ENCODE results near the gene DENND4A.

DENND4A gene

DNA sequence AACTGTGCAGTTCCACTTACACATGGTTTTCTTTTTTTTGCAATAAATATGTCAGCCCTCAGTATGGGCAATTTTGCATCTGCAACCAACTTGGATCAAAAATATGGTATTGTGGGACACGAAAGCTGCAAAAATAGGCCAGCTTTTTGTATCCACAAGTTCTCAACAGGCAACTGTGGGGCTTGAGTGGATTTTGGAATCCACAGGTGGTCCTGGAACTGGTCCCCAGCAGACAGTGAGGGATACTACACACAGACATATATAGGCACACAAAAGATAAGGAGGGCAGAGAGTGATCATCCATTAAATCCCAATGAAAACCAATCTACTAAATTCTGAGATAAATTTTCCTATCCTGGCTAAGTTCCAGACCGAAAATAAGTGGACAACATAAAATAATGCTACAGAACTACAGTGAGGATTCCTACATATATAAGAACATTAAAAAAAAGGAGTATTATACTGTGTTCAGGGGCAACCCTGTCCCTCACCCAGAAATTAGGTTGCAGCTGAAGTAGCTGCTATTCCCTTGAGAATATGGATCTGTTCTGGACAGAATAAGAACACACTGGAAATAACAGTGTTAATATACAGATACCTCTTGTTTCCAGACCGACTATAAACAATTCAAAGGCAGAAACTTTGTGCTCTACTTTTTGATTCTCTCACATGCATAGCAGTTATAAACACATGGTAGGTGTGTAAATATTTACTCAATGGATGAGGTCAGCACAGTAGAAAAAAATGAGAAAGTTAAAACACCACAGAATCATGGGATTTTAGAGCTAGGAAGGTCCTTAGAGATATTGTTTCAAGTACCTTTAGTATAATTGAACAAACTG is 25.4 kb downstream of the DENND4A start:
- Histone ChIP-seq H3K36me3 (ENCODE audit: insufficient read depth, low read length) (no peaks in the 10 kb centered on the region), H3K79me2 (ENCODE audit: insufficient read depth, low read length) (peaks cover 9% of the 10 kb centered on the region; the same call in 1 of the 2 replicates), H4K20me1 (ENCODE audit: insufficient read depth, low read length) (no peaks in the 10 kb centered on the region), H2AFZ (ENCODE audit: low read depth, low read length) (no peak overlapping the region), H3K4me3 (ENCODE audit: low read depth in 1 of 2, low read length in 2 of 2) (no peak overlapping the region), H3K27me3 (ENCODE audit: insufficient read depth, low read length, poor library complexity) (no peaks in the 10 kb centered on the region), H3K9ac (ENCODE audit: low read depth, low read length) (no peak overlapping the region), H3K4me1 (ENCODE audit: insufficient read depth, low read length) (no peaks in the 10 kb centered on the region), H3K9me3 (ENCODE audit: insufficient read depth, low read length, severe bottlenecking) (no peaks in the 10 kb centered on the region), H3K27ac (ENCODE audit: low read length) (no peak overlapping the region), H3K4me2 (ENCODE audit: insufficient read depth, low read length) (no peak overlapping the region)
- ATAC-seq (ENCODE audit: insufficient read depth, low read depth) (no peak), DNase-seq (no peak)
- TF ChIP-seq EZH2 (IDR thresholded peaks at IDR 0.05; ENCODE audit: borderline replicate concordance, low read depth, low read length, severe bottlenecking) (no peak), CTCF (IDR thresholded peaks at IDR 0.05; ENCODE audit: borderline replicate concordance, extremely low read depth, low read length, poor library complexity, severe bottlenecking) (no peak)

GRCh38 chr15:65765106-65765505 is 27.0 kb downstream of the DENND4A start:
- no peak for TF ChIP-seq CTCF (IDR thresholded peaks at IDR 0.05; ENCODE audit: borderline replicate concordance, extremely low read depth, low read length, poor library complexity, severe bottlenecking)
- no peak for TF ChIP-seq EZH2 (IDR thresholded peaks at IDR 0.05; ENCODE audit: borderline replicate concordance, low read depth, low read length, severe bottlenecking)
- Histone ChIP-seq H3K79me2 (ENCODE audit: insufficient read depth, low read length) (peaks cover 9% of the 10 kb centered on the region; the same call in 1 of the 2 replicates), H2AFZ (ENCODE audit: low read depth, low read length) (no peak overlapping the region), H3K9me3 (ENCODE audit: insufficient read depth, low read length, severe bottlenecking) (no peaks in the 10 kb centered on the region), H3K9ac (ENCODE audit: low read depth, low read length) (no peak overlapping the region), H3K27me3 (ENCODE audit: insufficient read depth, low read length, poor library complexity) (no peaks in the 10 kb centered on the region), H3K27ac (ENCODE audit: low read length) (no peak overlapping the region), H3K36me3 (ENCODE audit: insufficient read depth, low read length) (no peaks in the 10 kb centered on the region), H4K20me1 (ENCODE audit: insufficient read depth, low read length) (no peaks in the 10 kb centered on the region), H3K4me3 (ENCODE audit: low read depth in 1 of 2, low read length in 2 of 2) (no peak overlapping the region), H3K4me1 (ENCODE audit: insufficient read depth, low read length) (no peaks in the 10 kb centered on the region), H3K4me2 (ENCODE audit: insufficient read depth, low read length) (no peak overlapping the region)
- DNase-seq: no peak
- no peak for ATAC-seq (ENCODE audit: insufficient read depth, low read depth)

DNA sequence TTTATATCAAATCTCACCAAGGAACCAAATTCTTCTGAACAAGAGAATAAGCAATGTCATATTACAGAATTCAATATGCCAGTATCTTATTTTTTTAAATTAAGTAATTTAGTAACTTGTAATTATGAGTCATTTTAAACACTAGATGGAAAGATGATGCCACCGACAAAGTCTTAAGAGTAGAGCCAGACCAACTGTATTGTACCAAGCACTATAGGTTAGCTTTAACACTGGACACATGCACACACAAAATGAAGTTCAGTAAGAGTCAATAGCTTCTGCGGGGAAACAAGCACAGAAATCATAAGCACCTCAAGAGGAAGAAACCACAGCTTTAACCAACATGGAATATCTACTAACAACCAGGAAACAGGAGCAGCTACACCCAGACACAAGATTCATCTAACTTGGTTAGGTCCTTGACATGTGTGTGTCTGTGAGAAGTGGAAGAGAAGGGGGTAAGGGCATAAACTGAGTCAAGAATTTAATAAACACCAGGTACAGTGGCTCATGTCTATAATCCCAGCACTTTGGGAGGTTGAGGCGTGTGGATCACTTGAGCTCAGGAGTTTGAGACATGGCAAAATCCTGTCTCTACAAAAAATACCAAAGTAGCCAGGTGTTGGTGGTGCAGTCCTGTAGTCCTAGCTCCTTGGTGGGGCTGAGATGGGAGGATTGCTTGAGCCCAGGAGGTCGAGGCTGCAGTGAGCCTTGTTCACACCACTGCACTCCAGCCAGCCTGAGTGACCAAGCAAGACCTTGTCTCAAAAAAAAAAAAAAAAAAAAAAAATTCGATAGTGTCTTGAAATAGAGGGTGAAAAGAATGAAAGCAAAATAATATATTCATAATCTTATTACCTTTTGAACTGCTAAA is 28.9 kb downstream of the DENND4A start:
- ATAC-seq (ENCODE audit: insufficient read depth, low read depth) (no peak), DNase-seq (no peak)
- Histone ChIP-seq H4K20me1 (ENCODE audit: insufficient read depth, low read length) (no peaks in the 10 kb centered on the region), H3K4me3 (ENCODE audit: low read depth in 1 of 2, low read length in 2 of 2) (no peak overlapping the region), H3K79me2 (ENCODE audit: insufficient read depth, low read length) (peaks cover 9% of the 10 kb centered on the region; the same call in 1 of the 2 replicates), H3K27ac (ENCODE audit: low read length) (no peak overlapping the region), H3K9me3 (ENCODE audit: insufficient read depth, low read length, severe bottlenecking) (no peaks in the 10 kb centered on the region), H3K4me1 (ENCODE audit: insufficient read depth, low read length) (no peaks in the 10 kb centered on the region), H3K36me3 (ENCODE audit: insufficient read depth, low read length) (no peaks in the 10 kb centered on the region), H2AFZ (ENCODE audit: low read depth, low read length) (no peak overlapping the region), H3K9ac (ENCODE audit: low read depth, low read length) (no peak overlapping the region), H3K4me2 (ENCODE audit: insufficient read depth, low read length) (no peak overlapping the region), H3K27me3 (ENCODE audit: insufficient read depth, low read length, poor library complexity) (no peaks in the 10 kb centered on the region)
- no peak for TF ChIP-seq EZH2 (IDR thresholded peaks at IDR 0.05; ENCODE audit: borderline replicate concordance, low read depth, low read length, severe bottlenecking)
- no peak for TF ChIP-seq CTCF (IDR thresholded peaks at IDR 0.05; ENCODE audit: borderline replicate concordance, extremely low read depth, low read length, poor library complexity, severe bottlenecking)
